HepG2 (cell line): ENCODE results near the gene APRT. TPM values are rescaled to one million over a fixed set of nuclear protein-coding genes. Genes with fewer than 3 reads are reported as not detected.

Source experiments
- ATF1 ChIP-seq: IDR thresholded peaks from 2 replicates; pipeline ENCODE4 v1.6.1; 2016; ENCODE audit warnings: mild to moderate bottlenecking, control low read depth
- FOXM1 ChIP-seq: sonication (generic); formaldehyde crosslinking; IDR thresholded peaks from 2 replicates; pipeline ENCODE4 v1.5.0; 2020; ENCODE audit warnings: missing genetic modification reagents
- FOXO1 ChIP-seq: sonication (generic); formaldehyde crosslinking; IDR thresholded peaks from 2 replicates; pipeline ENCODE4 v1.4.0; 2020; ENCODE audit warnings: missing genetic modification reagents
- FOXP4 ChIP-seq: sonication (generic); formaldehyde crosslinking; IDR thresholded peaks from 2 replicates; pipeline ENCODE4 v1.4.0; 2020; ENCODE audit warnings: missing genetic modification reagents
- GTF2F1 ChIP-seq: fragments of 150-350 bp; IDR thresholded peaks from 2 replicates; pipeline ENCODE4 v1.6.1; 2014; ENCODE audit warnings: low read length
- IRX3 ChIP-seq: sonication (generic); formaldehyde crosslinking; IDR thresholded peaks from 2 replicates; pipeline ENCODE4 v1.8.1; 2023; ENCODE audit warnings: mild to moderate bottlenecking, low read depth, missing genetic modification reagents, borderline replicate concordance
- MED8 ChIP-seq: sonication (generic); formaldehyde crosslinking; IDR thresholded peaks from 2 replicates; pipeline ENCODE4 v1.8.1; 2023; ENCODE audit warnings: mild to moderate bottlenecking, missing genetic modification reagents; ENCODE audit not compliant: insufficient replicate concordance
- RBFOX2 ChIP-seq: fragments of 200-400 bp; formaldehyde crosslinking; IDR thresholded peaks from 2 replicates; pipeline ENCODE4 v1.6.1; 2017; ENCODE audit warnings: low read depth, mild to moderate bottlenecking, low read length
- REPIN1 ChIP-seq: sonication (generic); formaldehyde crosslinking; IDR thresholded peaks from 2 replicates; pipeline ENCODE4 v1.8.0; 2022; ENCODE audit warnings: missing genetic modification reagents, low read depth, mild to moderate bottlenecking, borderline replicate concordance
- SAP130 ChIP-seq: IDR thresholded peaks from 2 replicates; pipeline ENCODE4 v1.6.1; 2016; ENCODE audit warnings: low read depth
- ZC3H4 ChIP-seq: sonication (generic); formaldehyde crosslinking; IDR thresholded peaks from 2 replicates; pipeline ENCODE4 v1.4.0; 2020; ENCODE audit warnings: missing genetic modification reagents, borderline replicate concordance
- ZNF12 ChIP-seq: sonication (generic); formaldehyde crosslinking; IDR thresholded peaks from 2 replicates; pipeline ENCODE4 v1.5.0; 2020; ENCODE audit warnings: missing genetic modification reagents
- ZNF264 ChIP-seq: sonication (generic); formaldehyde crosslinking; IDR thresholded peaks from 2 replicates; pipeline ENCODE4 v1.4.0; 2020; ENCODE audit warnings: missing genetic modification reagents
- ZNF333 ChIP-seq: sonication (generic); formaldehyde crosslinking; IDR thresholded peaks from 2 replicates; pipeline ENCODE4 v1.4.0; 2020; ENCODE audit warnings: mild to moderate bottlenecking, missing genetic modification reagents, borderline replicate concordance
- ZNF343 ChIP-seq: sonication (generic); formaldehyde crosslinking; IDR thresholded peaks from 2 replicates; pipeline ENCODE4 v1.4.0; 2020; ENCODE audit warnings: mild to moderate bottlenecking, missing genetic modification reagents
- ZNF572 ChIP-seq: sonication (generic); formaldehyde crosslinking; IDR thresholded peaks from 2 replicates; pipeline ENCODE4 v1.5.1; 2020; ENCODE audit warnings: mild to moderate bottlenecking, missing genetic modification reagents
- ZNF724P ChIP-seq: sonication (generic); formaldehyde crosslinking; IDR thresholded peaks from 2 replicates; pipeline ENCODE4 v1.8.0; 2022; ENCODE audit warnings: missing genetic modification reagents, borderline replicate concordance
- ZNF740 ChIP-seq: sonication (generic); formaldehyde crosslinking; IDR thresholded peaks from 2 replicates; pipeline ENCODE4 v1.4.0; 2020; ENCODE audit warnings: missing genetic modification reagents
- ZSCAN20 ChIP-seq: sonication (generic); formaldehyde crosslinking; IDR thresholded peaks from 2 replicates; pipeline ENCODE4 v1.4.0; 2020; ENCODE audit warnings: missing genetic modification reagents, mild to moderate bottlenecking, borderline replicate concordance
- polyA plus RNA-seq, 8 experiments: library from polyadenylated mRNA; depleted of rRNA in 3 of 8; stranded (reverse) in 7 of 8; unstranded in 1 of 8; fragments of >200 nt; fragmentation: Illumina TruSeq in 4 of 8; extraction: Trizol in 4 of 8; gene quantifications; 2 replicates each; pipeline versions ENCODE4 v1.2.1 to v1.2.3, GENCODE V29; 2011 to 2016; ENCODE audit warnings: low read depth in 4 of 8, missing spikeins in 1 of 8, mixed read lengths in 1 of 8; ENCODE audit not compliant: insufficient read depth in 1 of 8
- total RNA-seq, 5 experiments: library from RNA; depleted of rRNA; stranded (reverse); fragments of >200 nt; fragmentation: Illumina TruSeq; extraction: Trizol; gene quantifications; 2 replicates each; pipeline ENCODE4 v1.2.3, GENCODE V29; 2016; ENCODE audit warnings: low read depth in 1 of 5
- TF ChIP-seq, protein P1 (sequence below): IDR thresholded peaks from 2 replicates; pipeline ENCODE4 v1.6.1; 2016; ENCODE audit warnings: low read depth, borderline replicate concordance
- TF ChIP-seq, protein P2 (sequence below): sonication (generic); formaldehyde crosslinking; IDR thresholded peaks from 2 replicates; pipeline ENCODE4 v1.4.0; 2020; ENCODE audit warnings: mild to moderate bottlenecking, missing genetic modification reagents
- TF ChIP-seq, protein P3 (sequence below): sonication (generic); formaldehyde crosslinking; IDR thresholded peaks from 2 replicates; pipeline ENCODE4 v1.8.0; 2022; ENCODE audit warnings: mild to moderate bottlenecking, missing genetic modification reagents; ENCODE audit not compliant: insufficient replicate concordance

APRT gene
- total and polyA plus RNA-seq, 2 of the 13 experiments (the other 11 are each of a cell fraction or from before 2014, with no cell fraction given) = 155 to 242 TPM

DNA sequence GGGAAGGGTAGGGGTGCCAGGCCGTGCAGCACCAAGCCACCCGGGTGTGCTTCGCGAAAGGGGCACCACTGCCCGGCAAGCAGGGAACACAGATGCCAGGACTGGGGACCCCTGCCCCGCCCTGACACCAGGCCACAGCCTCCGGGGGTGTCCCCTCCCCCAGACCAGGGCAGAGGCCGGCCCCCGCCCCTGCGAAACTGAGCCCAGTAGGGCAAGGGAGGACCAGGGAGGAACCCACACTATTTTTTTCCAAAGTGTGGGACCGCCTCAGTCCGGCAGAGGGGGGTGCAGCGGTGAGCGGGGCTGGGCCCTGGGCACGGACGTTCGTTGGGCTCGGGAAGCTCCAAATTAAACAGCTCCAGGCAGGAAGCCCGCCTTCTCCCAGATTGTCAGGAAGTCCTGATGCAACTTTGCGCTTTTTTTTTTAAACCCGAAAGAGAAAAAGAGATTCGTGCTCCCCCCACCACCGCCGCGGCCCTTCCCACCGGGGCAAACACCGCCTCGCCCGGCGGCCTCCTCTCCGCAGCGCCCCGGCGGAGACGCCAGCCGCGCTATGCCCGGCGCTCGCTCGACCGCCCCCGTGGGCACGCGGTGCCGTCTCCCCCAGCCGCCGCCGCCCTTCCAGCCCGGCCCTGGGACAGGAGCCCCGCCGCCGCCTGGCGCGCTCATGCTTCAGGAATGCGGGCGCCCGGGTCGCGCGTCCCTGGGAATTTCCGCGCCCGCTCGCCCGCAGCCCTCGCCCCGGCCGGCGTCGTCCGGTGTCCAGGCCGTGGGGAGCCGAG is 27.5 kb downstream of the APRT start (continued):
- TF ChIP-seq, protein P1, sequence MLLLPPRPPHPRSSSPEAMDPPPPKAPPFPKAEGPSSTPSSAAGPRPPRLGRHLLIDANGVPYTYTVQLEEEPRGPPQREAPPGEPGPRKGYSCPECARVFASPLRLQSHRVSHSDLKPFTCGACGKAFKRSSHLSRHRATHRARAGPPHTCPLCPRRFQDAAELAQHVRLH (CRISPR knock-in tag) = 0 out of 2 replicates have a peak, but pooled peaks have one; percentile 62
- peak; percentile 72 for TF ChIP-seq RBFOX2
- TF ChIP-seq FOXP4 (CRISPR knock-in tag) = peak; percentile 20; the same call in 1 of the 2 replicates
- 0 out of 2 replicates have a peak, but pooled peaks have one; percentile 29 for TF ChIP-seq ZC3H4 (CRISPR knock-in tag)
- TF ChIP-seq ZNF333 (CRISPR knock-in tag) = no peak; the same call in 1 of the 2 replicates
- TF ChIP-seq REPIN1 (CRISPR knock-in tag) = 0 out of 2 replicates have a peak, but pooled peaks have one; percentile 2
- TF ChIP-seq MED8 (CRISPR knock-in tag) = no peak
- TF ChIP-seq FOXO1 (CRISPR knock-in tag) = no peak; the same call in 1 of the 2 replicates
- TF ChIP-seq, protein P2, sequence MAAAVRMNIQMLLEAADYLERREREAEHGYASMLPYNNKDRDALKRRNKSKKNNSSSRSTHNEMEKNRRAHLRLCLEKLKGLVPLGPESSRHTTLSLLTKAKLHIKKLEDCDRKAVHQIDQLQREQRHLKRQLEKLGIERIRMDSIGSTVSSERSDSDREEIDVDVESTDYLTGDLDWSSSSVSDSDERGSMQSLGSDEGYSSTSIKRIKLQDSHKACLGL = peak; percentile 48; the same call in 1 of the 2 replicates
- TF ChIP-seq ZNF572 = 0 out of 2 replicates have a peak, but pooled peaks have one; percentile 78
- TF ChIP-seq IRX3 = peak; percentile 81; the same call in 1 of the 2 replicates
- peak; percentile 74; the same call in 1 of the 2 replicates for TF ChIP-seq ZNF740 (CRISPR knock-in tag)
- TF ChIP-seq GTF2F1 = no peak
- TF ChIP-seq, protein P3, sequence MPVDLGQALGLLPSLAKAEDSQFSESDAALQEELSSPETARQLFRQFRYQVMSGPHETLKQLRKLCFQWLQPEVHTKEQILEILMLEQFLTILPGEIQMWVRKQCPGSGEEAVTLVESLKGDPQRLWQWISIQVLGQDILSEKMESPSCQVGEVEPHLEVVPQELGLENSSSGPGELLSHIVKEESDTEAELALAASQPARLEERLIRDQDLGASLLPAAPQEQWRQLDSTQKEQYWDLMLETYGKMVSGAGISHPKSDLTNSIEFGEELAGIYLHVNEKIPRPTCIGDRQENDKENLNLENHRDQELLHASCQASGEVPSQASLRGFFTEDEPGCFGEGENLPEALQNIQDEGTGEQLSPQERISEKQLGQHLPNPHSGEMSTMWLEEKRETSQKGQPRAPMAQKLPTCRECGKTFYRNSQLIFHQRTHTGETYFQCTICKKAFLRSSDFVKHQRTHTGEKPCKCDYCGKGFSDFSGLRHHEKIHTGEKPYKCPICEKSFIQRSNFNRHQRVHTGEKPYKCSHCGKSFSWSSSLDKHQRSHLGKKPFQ = no peak
- TF ChIP-seq ATF1 (CRISPR knock-in tag) = no peak
- TF ChIP-seq SAP130 (CRISPR knock-in tag) = peak; percentile 47; the same call in 1 of the 2 replicates
- no peak for TF ChIP-seq ZNF343
- TF ChIP-seq ZNF724P = 0 out of 2 replicates have a peak, but pooled peaks have one; percentile 72
- TF ChIP-seq FOXM1 (CRISPR knock-in tag) = no peak
- no peak for TF ChIP-seq ZSCAN20 (CRISPR knock-in tag)
- TF ChIP-seq ZNF12 = 0 out of 2 replicates have a peak, but pooled peaks have one; percentile 36
- TF ChIP-seq ZNF264 (CRISPR knock-in tag) = peak; percentile 16; the same call in 1 of the 2 replicates
